GM23338 (cell line): ENCODE data around the gene CCDC30.

Experiments
- CTCF ChIP-seq, 2 experiments: fragments of 200-600 bp in 1 of 2; sonication (generic) in 1 of 2; conservative IDR thresholded peaks; 2 replicates each; pipeline versions ENCODE4 v1.5.1 to v1.6.1; 2016 to 2017; ENCODE audit warnings: antibody characterized with exemption in 2 of 2, low read depth in 2 of 2, mild to moderate bottlenecking in 2 of 2, moderate library complexity in 1 of 2
- EZH2 ChIP-seq: fragments of 200-600 bp; sonication (generic); IDR thresholded peaks from one replicate; pipeline ENCODE4 v1.8.0; 2017; ENCODE audit warnings: antibody characterized with exemption, mild to moderate bottlenecking, low read depth; ENCODE audit not compliant: unreplicated experiment
- EZH2phosphoT487 ChIP-seq: fragments of 200-600 bp; sonication (generic); IDR thresholded peaks from one replicate; pipeline ENCODE4 v1.8.1; 2018; ENCODE audit warnings: antibody characterized with exemption; ENCODE audit not compliant: unreplicated experiment
- JUNB ChIP-seq: IDR thresholded peaks from one replicate; pipeline ENCODE4 v1.6.1; 2016; ENCODE audit warnings: antibody characterized with exemption; ENCODE audit not compliant: unreplicated experiment
- NANOG ChIP-seq: IDR thresholded peaks from 2 replicates; pipeline ENCODE4 v1.6.1; 2016; ENCODE audit warnings: antibody characterized with exemption, borderline replicate concordance
- POLR2AphosphoS5 ChIP-seq: IDR thresholded peaks from 2 replicates; pipeline ENCODE4 v1.6.1; 2016; ENCODE audit warnings: antibody characterized with exemption, low read depth
- STAT1 ChIP-seq: IDR thresholded peaks from one replicate; pipeline ENCODE4 v1.6.1; 2016; ENCODE audit warnings: antibody characterized with exemption; ENCODE audit not compliant: unreplicated experiment
- ZNF114 ChIP-seq: fragments of 250-450 bp; sonication (Bioruptor Pico); IDR thresholded peaks from 2 replicates; pipeline ENCODE4 v1.5.0; 2020; ENCODE audit warnings: mild to moderate bottlenecking, moderate library complexity
- TF ChIP-seq, protein P1 (sequence below): IDR thresholded peaks from one replicate; pipeline ENCODE4 v1.6.1; 2018; ENCODE audit warnings: antibody characterized with exemption; ENCODE audit not compliant: unreplicated experiment
- TF ChIP-seq, protein P2 (sequence below): fragments of 250-450 bp; sonication (Bioruptor Pico); IDR thresholded peaks from 2 replicates; pipeline ENCODE4 v1.5.0; 2020; ENCODE audit warnings: mild to moderate bottlenecking, moderate library complexity

DNA sequence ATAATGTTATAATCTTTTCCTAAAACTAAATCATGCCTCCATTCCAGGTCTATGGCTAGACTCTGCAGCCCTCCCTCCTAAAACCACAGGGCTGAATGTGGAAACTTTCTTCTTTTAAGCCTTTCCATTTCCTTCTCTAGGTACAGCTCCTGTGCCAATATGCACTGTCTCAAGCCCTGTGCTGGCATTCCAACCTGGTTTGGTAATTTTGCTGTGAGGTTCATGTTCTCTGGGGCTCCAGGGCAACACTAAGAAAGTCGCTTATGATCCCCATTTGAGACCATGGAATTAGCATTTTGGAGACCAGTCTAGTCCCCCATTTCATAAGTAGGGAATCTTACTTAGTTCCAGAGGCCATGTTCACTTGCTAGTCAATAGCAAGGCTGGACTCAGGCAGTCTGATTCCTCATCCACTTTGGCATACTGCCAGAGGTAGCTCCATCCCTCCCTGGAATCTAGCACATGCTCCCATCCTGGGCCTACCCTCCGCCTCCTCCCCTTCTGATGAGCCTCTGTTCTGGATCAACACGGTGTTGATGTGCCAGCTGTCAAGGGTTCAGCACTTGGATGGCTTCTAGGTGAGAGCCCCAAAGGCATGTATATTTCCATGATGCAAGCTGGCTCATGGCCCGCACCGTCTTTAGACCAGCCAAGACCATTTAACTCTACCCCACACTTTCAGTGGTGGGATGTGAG lies 43.8 kb upstream of the CCDC30 start:
- no peak for TF ChIP-seq EZH2
- TF ChIP-seq CTCF (conservative IDR thresholded peaks at IDR 0.05; ENCODE audit: low read depth in 2 of 2), result no peak
- no peak for TF ChIP-seq NANOG
- no peak for TF ChIP-seq POLR2AphosphoS5
- TF ChIP-seq JUNB, result no peak
- TF ChIP-seq, protein P1, sequence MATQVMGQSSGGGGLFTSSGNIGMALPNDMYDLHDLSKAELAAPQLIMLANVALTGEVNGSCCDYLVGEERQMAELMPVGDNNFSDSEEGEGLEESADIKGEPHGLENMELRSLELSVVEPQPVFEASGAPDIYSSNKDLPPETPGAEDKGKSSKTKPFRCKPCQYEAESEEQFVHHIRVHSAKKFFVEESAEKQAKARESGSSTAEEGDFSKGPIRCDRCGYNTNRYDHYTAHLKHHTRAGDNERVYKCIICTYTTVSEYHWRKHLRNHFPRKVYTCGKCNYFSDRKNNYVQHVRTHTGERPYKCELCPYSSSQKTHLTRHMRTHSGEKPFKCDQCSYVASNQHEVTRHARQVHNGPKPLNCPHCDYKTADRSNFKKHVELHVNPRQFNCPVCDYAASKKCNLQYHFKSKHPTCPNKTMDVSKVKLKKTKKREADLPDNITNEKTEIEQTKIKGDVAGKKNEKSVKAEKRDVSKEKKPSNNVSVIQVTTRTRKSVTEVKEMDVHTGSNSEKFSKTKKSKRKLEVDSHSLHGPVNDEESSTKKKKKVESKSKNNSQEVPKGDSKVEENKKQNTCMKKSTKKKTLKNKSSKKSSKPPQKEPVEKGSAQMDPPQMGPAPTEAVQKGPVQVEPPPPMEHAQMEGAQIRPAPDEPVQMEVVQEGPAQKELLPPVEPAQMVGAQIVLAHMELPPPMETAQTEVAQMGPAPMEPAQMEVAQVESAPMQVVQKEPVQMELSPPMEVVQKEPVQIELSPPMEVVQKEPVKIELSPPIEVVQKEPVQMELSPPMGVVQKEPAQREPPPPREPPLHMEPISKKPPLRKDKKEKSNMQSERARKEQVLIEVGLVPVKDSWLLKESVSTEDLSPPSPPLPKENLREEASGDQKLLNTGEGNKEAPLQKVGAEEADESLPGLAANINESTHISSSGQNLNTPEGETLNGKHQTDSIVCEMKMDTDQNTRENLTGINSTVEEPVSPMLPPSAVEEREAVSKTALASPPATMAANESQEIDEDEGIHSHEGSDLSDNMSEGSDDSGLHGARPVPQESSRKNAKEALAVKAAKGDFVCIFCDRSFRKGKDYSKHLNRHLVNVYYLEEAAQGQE, result no peak
- TF ChIP-seq EZH2phosphoT487, result no peak
- TF ChIP-seq, protein P2, sequence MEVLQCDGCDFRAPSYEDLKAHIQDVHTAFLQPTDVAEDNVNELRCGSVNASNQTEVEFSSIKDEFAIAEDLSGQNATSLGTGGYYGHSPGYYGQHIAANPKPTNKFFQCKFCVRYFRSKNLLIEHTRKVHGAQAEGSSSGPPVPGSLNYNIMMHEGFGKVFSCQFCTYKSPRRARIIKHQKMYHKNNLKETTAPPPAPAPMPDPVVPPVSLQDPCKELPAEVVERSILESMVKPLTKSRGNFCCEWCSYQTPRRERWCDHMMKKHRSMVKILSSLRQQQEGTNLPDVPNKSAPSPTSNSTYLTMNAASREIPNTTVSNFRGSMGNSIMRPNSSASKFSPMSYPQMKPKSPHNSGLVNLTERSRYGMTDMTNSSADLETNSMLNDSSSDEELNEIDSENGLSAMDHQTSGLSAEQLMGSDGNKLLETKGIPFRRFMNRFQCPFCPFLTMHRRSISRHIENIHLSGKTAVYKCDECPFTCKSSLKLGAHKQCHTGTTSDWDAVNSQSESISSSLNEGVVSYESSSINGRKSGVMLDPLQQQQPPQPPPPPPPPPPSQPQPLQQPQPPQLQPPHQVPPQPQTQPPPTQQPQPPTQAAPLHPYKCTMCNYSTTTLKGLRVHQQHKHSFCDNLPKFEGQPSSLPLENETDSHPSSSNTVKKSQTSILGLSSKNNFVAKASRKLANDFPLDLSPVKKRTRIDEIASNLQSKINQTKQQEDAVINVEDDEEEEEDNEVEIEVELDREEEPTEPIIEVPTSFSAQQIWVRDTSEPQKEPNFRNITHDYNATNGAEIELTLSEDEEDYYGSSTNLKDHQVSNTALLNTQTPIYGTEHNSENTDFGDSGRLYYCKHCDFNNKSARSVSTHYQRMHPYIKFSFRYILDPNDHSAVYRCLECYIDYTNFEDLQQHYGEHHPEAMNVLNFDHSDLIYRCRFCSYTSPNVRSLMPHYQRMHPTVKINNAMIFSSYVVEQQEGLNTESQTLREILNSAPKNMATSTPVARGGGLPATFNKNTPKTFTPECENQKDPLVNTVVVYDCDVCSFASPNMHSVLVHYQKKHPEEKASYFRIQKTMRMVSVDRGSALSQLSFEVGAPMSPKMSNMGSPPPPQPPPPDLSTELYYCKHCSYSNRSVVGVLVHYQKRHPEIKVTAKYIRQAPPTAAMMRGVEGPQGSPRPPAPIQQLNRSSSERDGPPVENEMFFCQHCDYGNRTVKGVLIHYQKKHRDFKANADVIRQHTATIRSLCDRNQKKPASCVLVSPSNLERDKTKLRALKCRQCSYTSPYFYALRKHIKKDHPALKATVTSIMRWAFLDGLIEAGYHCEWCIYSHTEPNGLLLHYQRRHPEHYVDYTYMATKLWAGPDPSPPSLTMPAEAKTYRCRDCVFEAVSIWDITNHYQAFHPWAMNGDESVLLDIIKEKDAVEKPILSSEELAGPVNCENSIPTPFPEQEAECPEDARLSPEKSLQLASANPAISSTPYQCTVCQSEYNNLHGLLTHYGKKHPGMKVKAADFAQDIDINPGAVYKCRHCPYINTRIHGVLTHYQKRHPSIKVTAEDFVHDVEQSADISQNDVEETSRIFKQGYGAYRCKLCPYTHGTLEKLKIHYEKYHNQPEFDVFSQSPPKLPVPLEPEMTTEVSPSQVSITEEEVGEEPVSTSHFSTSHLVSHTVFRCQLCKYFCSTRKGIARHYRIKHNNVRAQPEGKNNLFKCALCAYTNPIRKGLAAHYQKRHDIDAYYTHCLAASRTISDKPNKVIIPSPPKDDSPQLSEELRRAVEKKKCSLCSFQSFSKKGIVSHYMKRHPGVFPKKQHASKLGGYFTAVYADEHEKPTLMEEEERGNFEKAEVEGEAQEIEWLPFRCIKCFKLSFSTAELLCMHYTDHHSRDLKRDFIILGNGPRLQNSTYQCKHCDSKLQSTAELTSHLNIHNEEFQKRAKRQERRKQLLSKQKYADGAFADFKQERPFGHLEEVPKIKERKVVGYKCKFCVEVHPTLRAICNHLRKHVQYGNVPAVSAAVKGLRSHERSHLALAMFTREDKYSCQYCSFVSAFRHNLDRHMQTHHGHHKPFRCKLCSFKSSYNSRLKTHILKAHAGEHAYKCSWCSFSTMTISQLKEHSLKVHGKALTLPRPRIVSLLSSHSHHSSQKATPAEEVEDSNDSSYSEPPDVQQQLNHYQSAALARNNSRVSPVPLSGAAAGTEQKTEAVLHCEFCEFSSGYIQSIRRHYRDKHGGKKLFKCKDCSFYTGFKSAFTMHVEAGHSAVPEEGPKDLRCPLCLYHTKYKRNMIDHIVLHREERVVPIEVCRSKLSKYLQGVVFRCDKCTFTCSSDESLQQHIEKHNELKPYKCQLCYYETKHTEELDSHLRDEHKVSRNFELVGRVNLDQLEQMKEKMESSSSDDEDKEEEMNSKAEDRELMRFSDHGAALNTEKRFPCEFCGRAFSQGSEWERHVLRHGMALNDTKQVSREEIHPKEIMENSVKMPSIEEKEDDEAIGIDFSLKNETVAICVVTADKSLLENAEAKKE (CRISPR knock-in tag), result no peak
- no peak for TF ChIP-seq ZNF114
- TF ChIP-seq STAT1, result no peak
